Muscle of leg (tissue), 16 donors: ENCODE measurements around the gene CNOT10. TPM values are rescaled to one million over a fixed set of nuclear protein-coding genes. Genes with fewer than 3 reads are reported as not detected.
"Not testable (repeated sequence)": the region's sequence is repeated elsewhere in the genome, so short reads cannot be mapped to it uniquely, and the experiment has no call there.

Experiments
- DNase-seq: peaks from one replicate; pipeline ENCODE4 v3.0.0; 2013
- H3K27ac ChIP-seq: one replicate; pipeline ENCODE4 v1.5.1; 2013; ENCODE audit warnings: mild to moderate bottlenecking, low read length, control low read depth
- H3K27me3 ChIP-seq: one replicate; pipeline ENCODE4 v1.6.1; 2013; ENCODE audit warnings: low read length; ENCODE audit not compliant: control insufficient read depth, insufficient read depth
- H3K36me3 ChIP-seq: one replicate; pipeline ENCODE4 v1.6.1; 2013; ENCODE audit warnings: low read length; ENCODE audit not compliant: control insufficient read depth, insufficient read depth
- H3K4me1 ChIP-seq: one replicate; pipeline ENCODE4 v1.6.1; 2013; ENCODE audit warnings: low read length; ENCODE audit not compliant: control insufficient read depth, insufficient read depth
- H3K4me3 ChIP-seq: one replicate; pipeline ENCODE4 v1.5.1; 2013; ENCODE audit warnings: low read length, control low read depth
- H3K9me3 ChIP-seq: replicated peaks from 2 replicates; pipeline ENCODE4 v1.6.1; 2013; ENCODE audit warnings: low read depth, low read length; ENCODE audit not compliant: control insufficient read depth
- WGBS: methylation state at CpG from one replicate; pipeline ENCODE4 v1.1.5; 2013; ENCODE audit warnings: missing lambda C conversion rate; ENCODE audit not compliant: insufficient coverage; 5-methylcytosine and 5-hydroxymethylcytosine counted together
- long read RNA-seq, 11 donors: transcript quantifications; one replicate each; lab custom pipeline, GENCODE V29; 2026
- polyA plus RNA-seq, 8 donors: library from polyadenylated mRNA; unstranded; fragments of 120-200 nt; gene quantifications; one replicate each; pipeline versions ENCODE4 v1.2.1 to v1.2.3, GENCODE V29; 2013; ENCODE audit warnings: inconsistent platforms in 1 of 8, low replicate concordance in 1 of 8; ENCODE audit not compliant: insufficient read length in 8 of 8, insufficient read depth in 1 of 8
- total RNA-seq: library from RNA; stranded (reverse); fragments of 120-200 nt; gene quantifications from one replicate; pipeline ENCODE4 v1.2.4, GENCODE V29; 2013

CNOT10 gene, protein sequence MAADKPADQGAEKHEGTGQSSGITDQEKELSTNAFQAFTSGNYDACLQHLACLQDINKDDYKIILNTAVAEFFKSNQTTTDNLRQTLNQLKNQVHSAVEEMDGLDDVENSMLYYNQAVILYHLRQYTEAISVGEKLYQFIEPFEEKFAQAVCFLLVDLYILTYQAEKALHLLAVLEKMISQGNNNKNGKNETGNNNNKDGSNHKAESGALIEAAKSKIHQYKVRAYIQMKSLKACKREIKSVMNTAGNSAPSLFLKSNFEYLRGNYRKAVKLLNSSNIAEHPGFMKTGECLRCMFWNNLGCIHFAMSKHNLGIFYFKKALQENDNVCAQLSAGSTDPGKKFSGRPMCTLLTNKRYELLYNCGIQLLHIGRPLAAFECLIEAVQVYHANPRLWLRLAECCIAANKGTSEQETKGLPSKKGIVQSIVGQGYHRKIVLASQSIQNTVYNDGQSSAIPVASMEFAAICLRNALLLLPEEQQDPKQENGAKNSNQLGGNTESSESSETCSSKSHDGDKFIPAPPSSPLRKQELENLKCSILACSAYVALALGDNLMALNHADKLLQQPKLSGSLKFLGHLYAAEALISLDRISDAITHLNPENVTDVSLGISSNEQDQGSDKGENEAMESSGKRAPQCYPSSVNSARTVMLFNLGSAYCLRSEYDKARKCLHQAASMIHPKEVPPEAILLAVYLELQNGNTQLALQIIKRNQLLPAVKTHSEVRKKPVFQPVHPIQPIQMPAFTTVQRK
- total RNA-seq: 23.6 TPM
- polyA plus RNA-seq: 10 to 100 TPM; 18.7 to 27.9 (median 22.3) TPM
- long read RNA-seq, donor 1, partial matches to known transcripts: 0 of 4 reads
- long read RNA-seq, donor 1, other reads (novel, unspliced or antisense): 0 of 4 reads
- long read RNA-seq, donor 2, partial matches to known transcripts: 0 of 2 reads
- long read RNA-seq, donor 2, other reads (novel, unspliced or antisense): 0 of 2 reads
- long read RNA-seq, donor 3, partial matches to known transcripts: 0 of 3 reads
- long read RNA-seq, donor 3, other reads (novel, unspliced or antisense): 0 of 3 reads
- long read RNA-seq, donor 4, partial matches to known transcripts: 0 of 1 reads
- long read RNA-seq, donor 4, other reads (novel, unspliced or antisense): 0 of 1 reads
- long read RNA-seq, donor 5, partial matches to known transcripts: 0 of 7 reads
- long read RNA-seq, donor 5, other reads (novel, unspliced or antisense): 0 of 7 reads
- long read RNA-seq, donor 6, partial matches to known transcripts: 0 of 4 reads
- long read RNA-seq, donor 6, other reads (novel, unspliced or antisense): 0 of 4 reads
- long read RNA-seq, donor 7, partial matches to known transcripts: 0 of 3 reads
- long read RNA-seq, donor 7, other reads (novel, unspliced or antisense): 0 of 3 reads
- long read RNA-seq, donor 8, partial matches to known transcripts: 0 of 1 reads
- long read RNA-seq, donor 8, other reads (novel, unspliced or antisense): 0 of 1 reads
- long read RNA-seq, donor 9: 0 reads
- long read RNA-seq, donor 10, partial matches to known transcripts: 0 of 3 reads
- long read RNA-seq, donor 10, other reads (novel, unspliced or antisense): 0 of 3 reads
- long read RNA-seq, donor 11, partial matches to known transcripts: 0 of 1 reads
- long read RNA-seq, donor 11, other reads (novel, unspliced or antisense): 0 of 1 reads

DNA sequence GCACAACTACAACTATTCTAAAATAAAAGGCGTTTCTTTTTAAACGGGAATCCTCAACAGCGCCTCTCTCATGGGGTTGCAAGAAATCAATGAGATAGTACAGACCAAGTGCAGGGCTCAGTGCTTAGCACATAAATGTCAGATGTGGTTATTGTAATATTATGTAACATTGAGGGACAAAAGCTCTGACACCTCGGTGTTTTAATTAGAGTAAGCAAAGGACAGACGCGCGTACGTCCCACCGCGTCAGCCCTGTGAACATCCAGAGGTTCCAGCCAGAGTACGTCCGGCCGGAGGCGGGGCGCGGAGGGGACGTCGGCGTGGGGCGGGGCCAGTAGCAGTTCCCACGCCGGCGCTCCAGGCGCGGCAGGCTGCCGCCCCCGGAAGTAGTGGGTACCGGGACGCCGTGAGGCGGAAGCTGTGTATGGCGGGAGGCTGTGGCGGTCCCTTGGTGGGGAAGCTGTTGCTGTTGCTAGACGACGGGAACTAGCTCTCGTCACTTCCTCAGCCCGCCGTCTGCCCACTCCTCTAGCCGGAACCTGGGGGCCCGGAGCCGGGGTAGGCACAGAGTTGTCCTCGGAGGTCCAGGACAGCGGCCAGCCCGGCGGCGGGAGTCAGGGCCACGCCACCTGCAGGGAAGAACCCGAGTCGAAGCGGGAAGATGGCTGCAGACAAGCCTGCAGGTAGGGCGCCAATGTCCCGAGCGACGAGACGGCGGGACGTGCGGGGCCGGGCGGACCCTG, at the start of gene CNOT10:
TSS of gene CNOT10 (plus strand) at position 389 of the 743 bp plus-strand sequence. CDS start at position 662, 273 bp downstream.
- under 1% methylated on average over 59 of the region's 60 CpGs for WGBS
- H3K27me3 ChIP-seq: no peaks in the 10 kb centered on the region
- peak within 1 kb of the TSS; percentile 96 for H3K27ac ChIP-seq
- H3K9me3 ChIP-seq: no peaks in the 10 kb centered on the region
- H3K4me1 ChIP-seq: peaks cover 6% of the 10 kb centered on the region
- peaks cover 4% of the 10 kb centered on the region for H3K36me3 ChIP-seq
- DNase-seq: peak; percentile 98
- peak within 1 kb of the TSS; percentile 94 for H3K4me3 ChIP-seq

DNA sequence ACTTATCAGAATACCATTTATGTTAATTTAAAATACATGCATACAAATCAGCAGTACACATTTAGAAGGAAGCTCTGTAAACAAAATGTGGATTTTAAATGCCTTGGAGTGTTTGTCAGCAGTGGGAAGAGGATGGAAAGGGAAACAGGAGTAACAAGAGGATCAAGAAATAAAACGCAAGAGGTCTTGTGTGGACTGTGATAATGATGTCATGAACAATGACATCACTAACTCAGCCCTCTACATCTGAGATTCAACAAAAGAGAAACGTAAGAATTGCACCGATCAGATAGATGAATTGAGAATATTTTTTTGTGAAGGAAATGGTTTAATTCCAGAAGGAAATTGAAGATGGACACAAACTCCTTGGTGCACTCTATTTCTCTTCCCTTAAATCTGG, 44.0 kb upstream of the CNOT10 start:
- Histone ChIP-seq H3K9me3 (no peaks in the 10 kb centered on the region), H3K27ac (no peak overlapping the region), H3K27me3 (peaks cover 2% of the 10 kb centered on the region), H3K36me3 (no peaks in the 10 kb centered on the region), H3K4me1 (no peaks in the 10 kb centered on the region), H3K4me3 (no peak overlapping the region)
- no peak for DNase-seq
- WGBS: no CpG with 5 or more reads among the region's 3 CpGs

DNA sequence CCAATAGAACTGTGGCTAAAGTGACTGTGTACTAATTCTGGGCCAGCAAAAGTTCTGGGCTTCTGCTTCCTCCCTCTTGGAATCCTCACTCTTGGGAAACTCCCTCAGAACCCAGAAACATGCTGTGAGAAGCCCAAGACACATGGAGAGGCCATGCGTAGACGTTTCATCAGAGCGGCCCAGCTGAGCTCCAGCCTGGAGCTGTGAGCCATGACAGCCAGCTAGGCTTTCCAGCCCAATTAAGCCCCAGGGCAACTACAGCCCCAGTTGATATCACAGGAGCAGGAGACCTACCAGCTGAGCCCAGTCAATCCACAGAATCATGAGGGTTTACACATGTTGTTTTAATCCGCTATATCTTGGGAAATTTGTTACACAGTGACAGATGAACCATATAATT, 43.6 kb upstream of the CNOT10 start:
- no peak overlapping the region for H3K27ac ChIP-seq
- 88% methylated on average over 4 of the region's 4 CpGs for WGBS

DNA sequence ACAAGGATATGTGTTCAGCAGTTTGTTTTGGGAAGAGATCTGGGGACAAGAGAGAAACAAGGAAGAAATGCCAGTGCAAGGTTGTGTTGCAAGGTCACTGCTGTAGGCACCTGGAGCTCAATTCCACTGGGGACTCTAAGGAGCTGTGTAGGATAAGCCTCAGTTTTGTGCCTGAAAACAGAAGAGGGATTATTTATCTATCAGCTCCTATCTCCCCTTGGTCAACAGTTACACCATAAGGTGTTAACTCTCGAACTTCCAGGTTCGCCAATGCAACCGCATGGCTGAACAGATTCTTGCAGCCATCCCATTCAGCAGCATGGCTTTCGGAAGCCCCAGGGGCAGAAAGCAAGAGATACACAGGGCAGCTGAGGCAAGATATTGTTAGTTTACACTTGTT, 41.6 kb upstream of the CNOT10 start:
- no peaks in the 10 kb centered on the region for H3K4me1 ChIP-seq
- peaks cover 2% of the 10 kb centered on the region for H3K27me3 ChIP-seq
- H3K27ac ChIP-seq: no peak overlapping the region
- 72% methylated on average over 4 of the region's 4 CpGs for WGBS
- no peaks in the 10 kb centered on the region for H3K36me3 ChIP-seq
- DNase-seq: no peak
- no peaks in the 10 kb centered on the region for H3K9me3 ChIP-seq
- H3K4me3 ChIP-seq: no peak overlapping the region

More for the DNA sequence above, 43.6 kb upstream of the CNOT10 start:
- H3K4me3 ChIP-seq: no peak overlapping the region
- H3K27me3 ChIP-seq: peaks cover 2% of the 10 kb centered on the region
- H3K36me3 ChIP-seq: no peaks in the 10 kb centered on the region
- no peak for DNase-seq
- no peaks in the 10 kb centered on the region for H3K4me1 ChIP-seq
- no peaks in the 10 kb centered on the region for H3K9me3 ChIP-seq

DNA sequence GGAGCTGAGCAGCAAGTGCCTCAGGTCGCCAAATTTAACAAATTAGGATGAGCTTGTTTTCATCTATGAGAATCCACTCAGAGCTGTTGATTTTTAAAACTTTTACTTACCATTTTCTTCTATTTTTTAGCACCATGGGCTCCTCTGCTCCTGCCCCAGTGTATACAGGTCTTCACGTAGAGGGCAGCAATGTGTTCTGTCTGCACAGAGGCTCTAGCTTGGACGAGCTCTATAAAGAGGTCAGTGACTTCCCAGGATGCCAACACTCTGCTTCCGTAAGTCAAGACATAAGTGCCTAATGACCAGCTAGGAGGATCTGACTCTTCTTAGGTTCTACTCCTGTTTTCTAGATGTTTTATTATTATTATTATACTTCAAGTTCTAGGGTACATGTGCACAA, 41.2 kb upstream of the CNOT10 start:
- H3K27ac ChIP-seq: no peak overlapping the region
- WGBS: 39% methylated on average over 3 of the region's 4 CpGs
- H3K4me3 ChIP-seq: no peak overlapping the region
- H3K4me1 ChIP-seq: no peaks in the 10 kb centered on the region
- H3K9me3 ChIP-seq: no peaks in the 10 kb centered on the region
- H3K36me3 ChIP-seq: no peaks in the 10 kb centered on the region
- H3K27me3 ChIP-seq: peaks cover 2% of the 10 kb centered on the region
- DNase-seq: no peak

DNA sequence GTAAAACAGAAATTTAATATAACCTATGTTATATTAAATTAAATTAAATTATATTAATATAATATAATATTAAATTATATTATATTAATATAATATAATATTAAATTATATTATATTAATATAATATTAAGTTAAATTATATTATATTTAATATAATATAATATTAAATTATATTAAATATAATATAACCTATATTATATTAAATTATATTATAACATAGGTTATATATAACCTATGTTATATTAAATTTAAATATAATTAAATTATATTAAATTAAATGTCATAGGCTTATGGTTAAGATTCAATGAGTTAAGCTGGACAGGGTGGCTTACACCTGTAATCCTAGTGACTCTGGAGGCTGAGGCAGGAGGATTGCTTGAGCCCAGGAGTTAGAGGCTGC, 40.6 kb upstream of the CNOT10 start:
- Histone ChIP-seq H3K9me3 (no peaks in the 10 kb centered on the region), H3K27me3 (peaks cover 2% of the 10 kb centered on the region), H3K27ac (no peak overlapping the region), H3K4me1 (no peaks in the 10 kb centered on the region), H3K4me3 (no peak overlapping the region), H3K36me3 (no peaks in the 10 kb centered on the region)
- no peak for DNase-seq

DNA sequence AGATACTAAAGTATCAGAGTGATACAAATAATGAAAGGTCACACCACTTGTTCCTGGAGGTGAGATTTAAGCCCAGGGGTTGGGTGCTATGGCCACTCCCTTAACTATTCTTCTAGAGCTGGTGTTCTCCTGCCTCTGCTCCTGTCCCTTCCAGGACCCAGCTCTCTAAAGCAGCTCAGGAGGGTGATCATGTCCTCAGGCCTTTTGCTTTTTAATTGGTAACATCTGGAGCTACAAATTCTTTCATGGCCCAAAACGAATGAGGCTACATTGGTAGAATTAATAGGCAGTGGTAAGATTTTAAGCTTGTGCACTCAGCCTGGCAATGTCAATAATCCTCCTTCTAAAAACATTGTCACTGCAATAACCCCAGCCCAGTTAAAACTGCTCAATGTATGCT, 38.2 kb upstream of the CNOT10 start:
- DNase-seq: no peak

DNA sequence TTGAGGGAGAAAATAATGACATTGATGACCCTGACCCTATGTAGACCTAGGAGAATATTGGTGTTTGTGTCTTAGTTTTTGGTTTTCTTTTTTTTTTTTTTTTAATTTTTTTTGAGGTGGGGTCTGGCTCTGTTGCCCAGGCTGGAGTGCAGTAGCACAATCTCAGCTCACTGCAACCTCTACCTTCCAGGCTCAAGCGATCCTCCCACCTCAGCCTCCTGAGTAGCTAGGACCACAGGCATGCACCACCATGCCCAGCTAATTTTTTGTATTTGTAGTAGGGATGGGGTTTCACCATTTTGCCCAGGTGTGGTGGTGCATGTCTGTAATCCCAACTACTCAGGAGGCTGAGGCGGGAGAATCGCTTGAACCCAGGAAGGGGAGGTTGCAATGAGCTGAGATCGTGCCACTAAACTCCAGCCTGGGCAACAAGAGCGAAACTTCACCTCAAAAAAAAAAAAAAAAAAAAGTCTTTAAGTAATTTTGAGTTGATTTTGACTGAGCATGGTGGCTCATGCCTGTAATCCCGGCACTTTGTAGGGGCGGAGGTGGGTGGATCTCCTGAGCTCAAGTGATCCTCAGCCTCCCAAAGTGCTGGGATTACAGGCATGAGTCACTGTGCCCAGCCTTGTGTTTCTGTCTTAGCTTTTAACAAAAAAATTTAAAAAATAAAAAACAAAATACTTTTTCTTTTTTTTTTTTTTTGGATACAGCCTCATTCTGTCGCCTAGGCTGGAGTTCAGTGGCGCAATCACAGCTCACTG, 32.5 kb upstream of the CNOT10 start:
- H3K27ac ChIP-seq, H3K36me3 ChIP-seq, DNase-seq, H3K4me3 ChIP-seq, H3K4me1 ChIP-seq, H3K27me3 ChIP-seq, H3K9me3 ChIP-seq: not testable (repeated sequence)
- WGBS: 100% methylated on average over 2 of the region's 9 CpGs

More for the DNA sequence above, 38.2 kb upstream of the CNOT10 start:
- Histone ChIP-seq H3K4me1 (no peaks in the 10 kb centered on the region), H3K4me3 (no peak overlapping the region), H3K27ac (no peak overlapping the region), H3K9me3 (no peaks in the 10 kb centered on the region), H3K27me3 (no peaks in the 10 kb centered on the region), H3K36me3 (no peaks in the 10 kb centered on the region)
- no CpG with 5 or more reads among the region's 1 CpG for WGBS
